Superior temporal gyrus (tissue), 1 donor: ENCODE measurements around the gene PLXNC1.

Experiments
- DNase-seq: peaks from one replicate; pipeline ENCODE4 v3.0.0-alpha.2; 2016; ENCODE audit errors: extremely low spot score

Gene PLXNC1

GRCh38 chr12:94180558-94181296, 32.4 kb downstream of the PLXNC1 start:
- no peak for DNase-seq

GRCh38 chr12:94182986-94183707, 34.8 kb downstream of the PLXNC1 start:
- DNase-seq = no peak

GRCh38 chr12:94183708-94184379, 35.5 kb downstream of the PLXNC1 start:
- no peak for DNase-seq

DNA sequence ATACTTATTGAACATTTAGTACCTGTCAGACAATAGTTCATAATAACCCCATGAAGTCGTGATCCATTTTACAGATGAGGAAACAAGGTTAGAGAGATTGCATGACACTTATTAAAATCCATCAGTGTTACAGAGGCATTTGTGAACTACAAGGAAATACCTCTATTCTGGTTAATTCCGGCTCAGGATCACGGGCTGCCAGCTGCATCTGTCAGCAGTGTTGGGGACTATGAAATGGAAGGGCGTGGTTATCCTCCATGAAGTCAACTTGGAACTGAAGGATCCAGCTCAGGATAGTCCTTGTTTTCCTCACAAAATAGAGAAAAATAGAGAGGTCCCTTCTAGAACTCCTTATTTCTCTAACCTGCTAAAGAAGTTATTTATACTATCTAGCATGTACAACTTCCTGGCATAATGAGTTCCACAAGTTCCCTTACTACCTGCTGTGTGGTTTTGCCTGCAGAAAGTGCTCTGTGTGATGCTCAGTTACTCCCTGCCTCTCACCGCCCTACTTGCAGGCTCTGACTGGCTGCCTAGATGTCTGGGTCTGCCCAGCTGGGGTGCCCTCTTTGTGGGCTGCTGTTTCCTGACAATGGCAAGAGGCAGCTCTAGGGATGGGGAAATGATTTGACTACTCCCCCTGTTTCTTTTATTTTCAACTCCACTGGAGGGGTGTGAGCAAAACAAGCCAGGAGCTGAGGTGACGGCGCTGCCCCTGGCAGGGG, 36.8 kb downstream of the PLXNC1 start:
- no peak for DNase-seq

GRCh38 chr12:94185801-94186200, 37.4 kb downstream of the PLXNC1 start:
- no peak for DNase-seq

- peak; percentile 84 for DNase-seq
Measured at GRCh38 chr12:94186278-94187241, 38.2 kb downstream of the PLXNC1 start.

DNA sequence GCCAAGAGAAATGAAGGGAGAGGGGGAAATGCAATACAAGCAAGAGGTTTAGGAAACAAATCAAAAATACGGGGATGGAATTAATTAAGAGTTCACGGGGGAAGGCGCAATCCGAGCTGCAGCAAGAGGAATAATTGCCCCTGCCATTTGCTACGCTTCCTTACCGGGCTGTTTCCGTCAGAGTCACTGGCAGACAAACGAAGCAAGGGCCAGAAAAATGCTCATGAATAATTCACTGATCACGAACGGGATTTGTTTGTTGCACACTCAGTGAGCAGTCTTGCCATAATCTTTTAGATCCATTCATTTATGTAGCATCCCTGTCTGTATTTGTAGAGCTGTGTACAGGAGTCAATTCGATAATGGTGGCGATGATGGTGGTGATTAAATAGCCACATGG, 39.0 kb downstream of the PLXNC1 start:
- DNase-seq = peak; percentile 54

- no peak for DNase-seq
Measured at GRCh38 chr12:94190623-94191022, 42.2 kb downstream of the PLXNC1 start.

DNA sequence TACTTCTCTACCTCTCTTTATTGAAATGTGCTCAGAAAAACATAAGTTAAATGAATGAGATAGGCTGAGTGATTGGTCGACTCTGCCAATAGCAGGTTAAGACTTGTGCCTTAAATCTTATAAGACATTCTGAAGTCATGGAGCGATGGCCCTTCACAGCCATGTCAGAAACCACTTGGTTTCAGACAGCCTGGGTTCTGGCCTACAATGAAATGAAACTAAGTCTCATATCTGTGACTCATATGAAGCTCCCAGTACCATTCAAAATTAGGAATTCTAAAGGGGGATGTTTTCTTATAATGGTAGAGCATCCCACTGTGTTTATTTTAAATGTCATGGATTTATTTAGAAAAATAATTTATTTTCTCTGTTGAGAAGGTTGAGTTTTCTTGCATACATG, 42.6 kb downstream of the PLXNC1 start:
- DNase-seq = no peak

DNA sequence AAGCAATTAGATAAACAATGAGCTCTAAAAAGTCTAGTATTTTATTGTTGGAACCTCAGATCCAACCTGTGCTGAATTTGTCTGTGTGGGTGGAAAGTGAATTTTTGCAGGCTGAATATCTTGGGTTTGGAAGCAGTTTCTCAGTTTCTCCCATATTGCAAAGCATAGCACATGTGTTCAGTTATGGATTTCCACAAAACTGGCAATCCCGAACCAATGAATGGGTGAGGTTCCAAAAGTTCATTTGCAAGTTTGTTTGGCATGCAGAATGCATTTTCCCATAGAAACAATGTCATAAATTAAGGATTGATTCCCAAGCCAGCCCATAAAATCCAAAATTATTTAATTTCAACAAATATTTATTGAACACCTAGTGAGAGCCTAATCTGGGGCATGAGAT, 43.4 kb downstream of the PLXNC1 start:
- no peak for DNase-seq

- no peak for DNase-seq
Measured at GRCh38 chr12:94192506-94192905, 44.1 kb downstream of the PLXNC1 start.

DNA sequence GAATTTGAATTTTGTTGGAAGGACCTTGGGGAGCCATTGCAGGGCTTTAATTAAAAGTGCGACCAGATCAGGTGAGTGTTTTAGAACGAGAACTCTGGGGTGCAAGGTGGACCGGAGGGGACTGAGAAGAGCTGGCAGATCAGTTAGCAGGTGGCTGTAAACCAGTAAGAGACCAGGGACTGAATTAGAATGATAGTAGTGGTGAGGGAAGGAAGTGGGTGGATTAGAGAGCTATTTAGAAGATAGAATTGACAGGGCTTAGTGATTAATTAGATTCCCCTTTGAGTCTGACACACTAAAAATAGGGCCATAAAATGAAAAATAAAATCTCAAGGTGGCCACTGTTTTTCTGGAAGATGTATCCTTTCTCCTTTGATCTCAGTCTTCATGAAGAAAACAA, 44.8 kb downstream of the PLXNC1 start:
- no peak for DNase-seq

GRCh38 chr12:94195483-94195882, 47.1 kb downstream of the PLXNC1 start:
- no peak for DNase-seq

DNA sequence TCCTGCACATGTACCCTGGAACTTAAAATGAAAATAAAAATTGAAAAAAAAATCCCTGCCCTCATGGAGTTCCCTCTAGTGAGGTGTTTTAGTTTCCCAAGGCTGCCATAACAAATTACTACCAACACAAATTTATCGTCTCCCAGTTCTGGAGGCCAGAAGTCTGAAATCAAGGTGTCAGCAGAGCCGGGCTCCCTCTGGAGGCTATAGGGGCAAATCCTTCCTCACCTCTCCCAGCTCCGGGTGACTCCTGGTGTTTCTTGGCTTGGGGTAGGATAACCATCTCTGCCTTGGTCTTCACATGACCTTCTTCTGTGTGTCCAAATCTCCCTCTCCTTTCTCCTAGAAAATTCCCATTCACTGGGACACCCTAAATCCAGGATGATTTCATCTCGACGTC, 50.1 kb downstream of the PLXNC1 start:
- no peak for DNase-seq

DNA sequence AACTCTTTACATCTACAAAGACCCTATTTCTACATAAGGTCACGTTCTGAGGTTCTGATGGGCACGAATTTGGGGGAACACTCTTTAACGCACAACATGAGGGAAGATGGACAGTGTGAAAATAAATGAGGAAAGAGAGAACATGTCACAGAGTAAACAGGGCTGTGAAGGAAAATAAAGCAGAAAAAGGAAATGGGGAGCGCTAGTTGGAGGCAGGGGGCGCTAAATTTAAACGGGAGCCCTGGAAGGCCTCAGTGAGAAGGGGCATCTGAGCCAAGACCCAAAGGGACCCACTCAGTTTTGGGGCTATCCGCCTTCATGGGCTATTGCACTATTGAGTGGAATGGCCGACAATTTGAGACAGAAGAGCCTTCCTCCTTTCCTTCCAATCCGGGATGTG, 50.5 kb downstream of the PLXNC1 start:
- no peak for DNase-seq

DNA sequence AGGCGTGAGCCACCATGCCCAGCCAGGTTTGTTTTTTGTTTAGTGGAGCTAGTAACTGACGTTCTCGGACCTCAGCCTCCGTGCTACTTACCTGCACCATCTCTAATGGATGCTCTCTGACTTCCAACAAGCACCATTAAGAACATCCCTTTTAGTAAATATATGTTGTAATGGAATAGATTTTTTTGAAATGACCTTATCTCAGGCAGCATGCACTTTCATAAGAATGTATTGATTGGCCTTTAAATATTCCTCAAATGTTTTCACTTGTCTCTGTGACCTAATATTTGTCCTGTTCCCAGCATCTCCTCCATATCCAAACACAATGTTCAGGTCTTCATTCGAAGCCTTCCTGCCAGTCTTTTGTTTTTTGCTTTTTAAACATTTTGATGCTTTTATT, 51.7 kb downstream of the PLXNC1 start:
- no peak for DNase-seq

GRCh38 chr12:94200695-94201094, 52.3 kb downstream of the PLXNC1 start:
- no peak for DNase-seq

GRCh38 chr12:94202245-94203180, 54.1 kb downstream of the PLXNC1 start:
- no peak for DNase-seq

GRCh38 chr12:94203181-94203546, 54.8 kb downstream of the PLXNC1 start:
- DNase-seq = no peak

DNA sequence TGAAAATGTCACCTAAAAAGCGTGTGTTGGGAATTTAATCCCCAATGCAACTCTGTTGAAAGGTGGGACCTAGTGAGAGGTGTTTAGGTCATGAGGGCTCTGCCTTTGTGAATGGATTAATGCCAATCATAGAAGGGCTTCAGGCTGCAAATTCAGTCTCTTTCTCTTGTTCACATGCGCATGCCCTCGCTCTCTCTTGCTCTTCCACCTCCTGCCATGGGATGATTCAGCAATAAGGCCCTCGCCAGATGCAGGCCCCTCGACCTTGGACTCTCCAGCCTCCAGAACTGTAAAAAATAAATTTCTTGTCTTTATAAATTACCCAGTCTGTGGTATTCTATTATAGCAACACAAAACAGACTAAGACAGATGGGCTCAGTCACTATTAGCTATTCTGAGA, 55.4 kb downstream of the PLXNC1 start:
- DNase-seq = no peak
